GM23338 (cell line): ENCODE measurements around the gene ZNF609. TPM values are rescaled to one million over a fixed set of nuclear protein-coding genes. Genes with fewer than 3 reads are reported as not detected.
A peak's percentile ranks its signal among the peaks of the same experiment; 100 is the strongest.

Experiments
- ATAC-seq: fragments of 200-7000 bp; cut with Tn5 transposase; 3 replicates; pipeline ENCODE4 v1.9.1; 2020
- DNase-seq: peaks from one replicate; pipeline ENCODE4 v3.0.0-alpha.2; 2015; ENCODE audit warnings: low spot score
- H2AFZ ChIP-seq: fragments of 200-600 bp; sonication (generic); 2 replicates; pipeline ENCODE4 v1.8.0; 2016; ENCODE audit warnings: antibody characterized with exemption, mild to moderate bottlenecking, moderate library complexity
- H3F3A ChIP-seq: fragments of 200-600 bp; sonication (generic); replicated peaks from 2 replicates; pipeline ENCODE4 v1.8.0; 2017; ENCODE audit warnings: antibody characterized with exemption, mixed run types, low read depth
- H3K27ac ChIP-seq: fragments of 200-600 bp; sonication (generic); 2 replicates; pipeline ENCODE4 v1.6.1; 2016; ENCODE audit warnings: low read depth
- H3K27me3 ChIP-seq: fragments of 200-600 bp; sonication (generic); 2 replicates; pipeline ENCODE4 v1.8.0; 2016; ENCODE audit warnings: mild to moderate bottlenecking, mixed run types, moderate library complexity; ENCODE audit not compliant: insufficient read depth
- H3K36me3 ChIP-seq: fragments of 200-600 bp; sonication (generic); 2 replicates; pipeline ENCODE4 v1.8.0; 2016; ENCODE audit warnings: mild to moderate bottlenecking; ENCODE audit not compliant: insufficient read depth
- H3K4me1 ChIP-seq: fragments of 200-600 bp; sonication (generic); 2 replicates; pipeline ENCODE4 v1.8.0; 2016; ENCODE audit warnings: mild to moderate bottlenecking, moderate library complexity; ENCODE audit not compliant: insufficient read depth
- H3K4me2 ChIP-seq: fragments of 200-600 bp; sonication (generic); 2 replicates; pipeline ENCODE4 v1.7.1; 2017; ENCODE audit warnings: mixed run types
- H3K4me3 ChIP-seq: fragments of 200-600 bp; sonication (generic); 2 replicates; pipeline ENCODE4 v1.6.1; 2016; ENCODE audit warnings: mixed run types
- H3K79me2 ChIP-seq: fragments of 200-600 bp; sonication (generic); replicated peaks from 2 replicates; pipeline ENCODE4 v1.8.0; 2017; ENCODE audit warnings: mild to moderate bottlenecking; ENCODE audit not compliant: insufficient read depth
- H3K9me2 ChIP-seq: fragments of 200-600 bp; sonication (generic); 2 replicates; pipeline ENCODE4 v1.8.0; 2017; ENCODE audit not compliant: insufficient read depth
- H4K20me1 ChIP-seq: fragments of 200-600 bp; sonication (generic); replicated peaks from 2 replicates; pipeline ENCODE4 v1.8.0; 2017; ENCODE audit warnings: mild to moderate bottlenecking; ENCODE audit not compliant: insufficient read depth
- H3K27ac Mint-ChIP-seq: 2 replicates; pipeline ENCODE4 v1.8.0; 2020; ENCODE audit warnings: inconsistent platforms, mild to moderate bottlenecking, moderate library complexity, mixed read lengths
- H3K27me3 Mint-ChIP-seq: 3 replicates; pipeline ENCODE4 v1.8.0; 2022; ENCODE audit warnings: low read depth, mild to moderate bottlenecking, moderate library complexity, mixed read lengths, inconsistent platforms; ENCODE audit not compliant: insufficient read depth, poor library complexity
- H3K36me3 Mint-ChIP-seq: 3 replicates; pipeline ENCODE4 v1.8.0; 2021; ENCODE audit warnings: low read depth, mild to moderate bottlenecking, inconsistent platforms, moderate library complexity, mixed read lengths
- H3K4me1 Mint-ChIP-seq: 3 replicates; pipeline ENCODE4 v1.8.0; 2020; ENCODE audit warnings: mild to moderate bottlenecking, inconsistent platforms, mixed read lengths
- H3K4me3 Mint-ChIP-seq: 3 replicates; pipeline ENCODE4 v1.8.0; 2021; ENCODE audit warnings: moderate library complexity, mild to moderate bottlenecking, inconsistent platforms, mixed read lengths
- H3K9me3 Mint-ChIP-seq: 3 replicates; pipeline ENCODE4 v1.8.0; 2020; ENCODE audit warnings: moderate library complexity, mild to moderate bottlenecking, inconsistent platforms, mixed read lengths
- CREB1 ChIP-seq: fragments of 250-450 bp; sonication (Bioruptor Pico); IDR thresholded peaks from 2 replicates; pipeline ENCODE4 v1.5.0; 2020; ENCODE audit warnings: low read depth, mild to moderate bottlenecking, moderate library complexity
- EZH2 ChIP-seq: fragments of 200-600 bp; sonication (generic); IDR thresholded peaks from one replicate; pipeline ENCODE4 v1.8.0; 2017; ENCODE audit warnings: antibody characterized with exemption, mild to moderate bottlenecking, low read depth; ENCODE audit not compliant: unreplicated experiment
- EZH2phosphoT487 ChIP-seq: fragments of 200-600 bp; sonication (generic); IDR thresholded peaks from one replicate; pipeline ENCODE4 v1.8.1; 2018; ENCODE audit warnings: antibody characterized with exemption; ENCODE audit not compliant: unreplicated experiment
- JUNB ChIP-seq: IDR thresholded peaks from one replicate; pipeline ENCODE4 v1.6.1; 2016; ENCODE audit warnings: antibody characterized with exemption; ENCODE audit not compliant: unreplicated experiment
- NANOG ChIP-seq: IDR thresholded peaks from 2 replicates; pipeline ENCODE4 v1.6.1; 2016; ENCODE audit warnings: antibody characterized with exemption, borderline replicate concordance
- POLR2AphosphoS5 ChIP-seq: IDR thresholded peaks from 2 replicates; pipeline ENCODE4 v1.6.1; 2016; ENCODE audit warnings: antibody characterized with exemption, low read depth
- STAT1 ChIP-seq: IDR thresholded peaks from one replicate; pipeline ENCODE4 v1.6.1; 2016; ENCODE audit warnings: antibody characterized with exemption; ENCODE audit not compliant: unreplicated experiment
- ZNF114 ChIP-seq: fragments of 250-450 bp; sonication (Bioruptor Pico); IDR thresholded peaks from 2 replicates; pipeline ENCODE4 v1.5.0; 2020; ENCODE audit warnings: mild to moderate bottlenecking, moderate library complexity
- ZNF331 ChIP-seq: fragments of 250-450 bp; sonication (Bioruptor Pico); IDR thresholded peaks from 2 replicates; pipeline ENCODE4 v1.5.0; 2020; ENCODE audit warnings: low read depth, mild to moderate bottlenecking, moderate library complexity
- polyA plus RNA-seq: library from polyadenylated mRNA; unstranded; fragments of >200 nt; fragmentation: Nextera tagmentation; extraction: Ambion mirVana; gene quantifications from 2 replicates; pipeline ENCODE4 v1.2.1, GENCODE V29; 2016
- total RNA-seq: library from RNA; depleted of rRNA; stranded (reverse); fragments of >200 nt; shearing (Covaris generic); gene quantifications from 2 replicates; pipeline ENCODE4 v1.2.3, GENCODE V29; 2014
- TF ChIP-seq, protein P1 (sequence below), 2 experiments: fragments of 200-600 bp in 1 of 2; sonication (generic) in 1 of 2; conservative IDR thresholded peaks; 2 replicates each; pipeline versions ENCODE4 v1.5.1 to v1.6.1; 2016 to 2017; ENCODE audit warnings: antibody characterized with exemption in 2 of 2, low read depth in 2 of 2, mild to moderate bottlenecking in 2 of 2, moderate library complexity in 1 of 2
- TF ChIP-seq, protein P2 (sequence below): IDR thresholded peaks from 2 replicates; pipeline ENCODE4 v1.6.1; 2016; ENCODE audit warnings: antibody characterized with exemption

ZNF609 gene
- total and polyA plus RNA-seq, 2 experiments from 2014 or later, result 26.4 to 40.2 TPM

DNA sequence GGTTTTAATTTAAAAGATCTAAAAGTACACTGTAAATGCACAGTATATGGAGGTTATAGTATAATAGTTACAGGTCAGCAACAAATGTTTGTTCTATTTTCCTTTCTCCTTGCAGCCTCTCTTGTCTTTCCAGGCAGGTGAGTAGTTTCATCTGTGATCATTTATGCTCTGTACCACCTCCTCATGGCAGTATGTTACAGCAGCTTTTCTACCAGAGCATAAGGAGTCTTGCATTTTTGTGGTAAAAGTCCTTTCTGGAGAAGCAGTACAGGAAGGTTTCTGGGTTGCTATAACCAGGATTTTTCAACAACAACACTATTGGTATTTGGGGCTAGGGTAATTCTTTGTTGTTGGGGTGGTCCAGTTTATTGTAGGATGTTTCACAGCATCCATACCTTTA, 59.5 kb downstream of the ZNF609 start:
- no peaks in the 10 kb centered on the region for H3K36me3 Mint-ChIP-seq
- H3K36me3 ChIP-seq, result no peaks in the 10 kb centered on the region
- H2AFZ ChIP-seq, result no peak overlapping the region
- no peak overlapping the region for H3K4me2 ChIP-seq
- H3K27ac Mint-ChIP-seq, result no peak overlapping the region
- no peaks in the 10 kb centered on the region for H3F3A ChIP-seq
- no peak for TF ChIP-seq NANOG
- TF ChIP-seq, protein P1, sequence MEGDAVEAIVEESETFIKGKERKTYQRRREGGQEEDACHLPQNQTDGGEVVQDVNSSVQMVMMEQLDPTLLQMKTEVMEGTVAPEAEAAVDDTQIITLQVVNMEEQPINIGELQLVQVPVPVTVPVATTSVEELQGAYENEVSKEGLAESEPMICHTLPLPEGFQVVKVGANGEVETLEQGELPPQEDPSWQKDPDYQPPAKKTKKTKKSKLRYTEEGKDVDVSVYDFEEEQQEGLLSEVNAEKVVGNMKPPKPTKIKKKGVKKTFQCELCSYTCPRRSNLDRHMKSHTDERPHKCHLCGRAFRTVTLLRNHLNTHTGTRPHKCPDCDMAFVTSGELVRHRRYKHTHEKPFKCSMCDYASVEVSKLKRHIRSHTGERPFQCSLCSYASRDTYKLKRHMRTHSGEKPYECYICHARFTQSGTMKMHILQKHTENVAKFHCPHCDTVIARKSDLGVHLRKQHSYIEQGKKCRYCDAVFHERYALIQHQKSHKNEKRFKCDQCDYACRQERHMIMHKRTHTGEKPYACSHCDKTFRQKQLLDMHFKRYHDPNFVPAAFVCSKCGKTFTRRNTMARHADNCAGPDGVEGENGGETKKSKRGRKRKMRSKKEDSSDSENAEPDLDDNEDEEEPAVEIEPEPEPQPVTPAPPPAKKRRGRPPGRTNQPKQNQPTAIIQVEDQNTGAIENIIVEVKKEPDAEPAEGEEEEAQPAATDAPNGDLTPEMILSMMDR (conservative IDR thresholded peaks at IDR 0.05; ENCODE audit: low read depth in 2 of 2), result peak; percentile 35 to 51; a peak in 3 of 4 replicates
- H3K9me2 ChIP-seq, result no peaks in the 10 kb centered on the region
- peaks cover 97% of the 10 kb centered on the region for H3K79me2 ChIP-seq
- H3K27me3 Mint-ChIP-seq, result peaks cover under 1% of the 10 kb centered on the region
- no peaks in the 10 kb centered on the region for H3K9me3 Mint-ChIP-seq
- H3K4me3 Mint-ChIP-seq, result no peak overlapping the region
- peaks cover 43% of the 10 kb centered on the region for H3K4me1 Mint-ChIP-seq
- no peak overlapping the region for H3K27ac ChIP-seq
- H4K20me1 ChIP-seq, result peaks cover 76% of the 10 kb centered on the region
- no peaks in the 10 kb centered on the region for H3K27me3 ChIP-seq
- DNase-seq (peak; percentile 32), ATAC-seq (peak; percentile 25; the same call in 1 of the 3 replicates)
- H3K4me1 ChIP-seq, result peaks cover 35% of the 10 kb centered on the region
- H3K4me3 ChIP-seq, result no peak overlapping the region

DNA sequence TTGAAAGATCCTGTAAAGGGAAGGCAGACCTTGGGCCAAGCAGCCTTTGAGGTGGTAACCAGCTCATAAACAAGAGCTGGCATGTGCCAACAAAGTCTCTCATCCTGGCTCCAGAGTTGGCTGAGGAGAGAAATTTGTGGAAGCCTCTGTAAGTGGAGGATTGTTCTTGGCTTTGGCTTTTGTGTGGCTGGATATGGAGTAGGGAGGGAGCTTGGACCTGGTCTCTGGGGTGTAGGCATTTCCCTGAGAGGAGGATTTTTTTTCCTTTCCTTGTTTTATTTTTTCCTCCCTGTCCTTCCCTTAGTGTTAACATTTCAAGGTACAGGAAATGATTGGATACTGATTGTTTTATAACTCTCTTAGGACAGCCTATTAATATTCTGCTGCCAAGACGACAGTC, 60.8 kb downstream of the ZNF609 start:
- ATAC-seq, result peak; percentile 58
- TF ChIP-seq JUNB (no peak), CREB1 (CRISPR knock-in tag) (no peak), EZH2 (no peak), EZH2phosphoT487 (no peak), POLR2AphosphoS5 (no peak), NANOG (no peak), STAT1 (no peak), ZNF331 (no peak), ZNF114 (no peak)
- TF ChIP-seq, protein P1 (conservative IDR thresholded peaks at IDR 0.05; ENCODE audit: low read depth in 2 of 2), result no peak
- TF ChIP-seq, protein P2, sequence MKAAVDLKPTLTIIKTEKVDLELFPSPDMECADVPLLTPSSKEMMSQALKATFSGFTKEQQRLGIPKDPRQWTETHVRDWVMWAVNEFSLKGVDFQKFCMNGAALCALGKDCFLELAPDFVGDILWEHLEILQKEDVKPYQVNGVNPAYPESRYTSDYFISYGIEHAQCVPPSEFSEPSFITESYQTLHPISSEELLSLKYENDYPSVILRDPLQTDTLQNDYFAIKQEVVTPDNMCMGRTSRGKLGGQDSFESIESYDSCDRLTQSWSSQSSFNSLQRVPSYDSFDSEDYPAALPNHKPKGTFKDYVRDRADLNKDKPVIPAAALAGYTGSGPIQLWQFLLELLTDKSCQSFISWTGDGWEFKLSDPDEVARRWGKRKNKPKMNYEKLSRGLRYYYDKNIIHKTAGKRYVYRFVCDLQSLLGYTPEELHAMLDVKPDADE, result no peak

More for the DNA sequence above, 60.8 kb downstream of the ZNF609 start:
- Mint-ChIP-seq H3K27ac (0 out of 2 replicates have a peak overlapping the region, but pooled peaks have one; percentile 1), H3K27me3 (no peaks in the 10 kb centered on the region), H3K9me3 (no peaks in the 10 kb centered on the region), H3K36me3 (no peaks in the 10 kb centered on the region), H3K4me1 (peaks cover 49% of the 10 kb centered on the region), H3K4me3 (no peak overlapping the region)
- Histone ChIP-seq H2AFZ (no peak overlapping the region), H4K20me1 (peaks cover 74% of the 10 kb centered on the region), H3K79me2 (peaks cover 97% of the 10 kb centered on the region), H3K36me3 (no peaks in the 10 kb centered on the region), H3K27me3 (no peaks in the 10 kb centered on the region), H3F3A (no peaks in the 10 kb centered on the region), H3K9me2 (no peaks in the 10 kb centered on the region), H3K4me3 (no peak overlapping the region), H3K4me2 (no peak overlapping the region; the same call in 1 of the 2 replicates), H3K4me1 (peaks cover 31% of the 10 kb centered on the region), H3K27ac (peak overlapping the region; percentile 55; the same call in 1 of the 2 replicates)
- DNase-seq, result no peak
